B cell (primary cell): Measurements from ENCODE around the gene USP46.

Experiments used
- CTCF ChIP-seq: fragments of 200-600 bp; IDR thresholded peaks from one replicate; pipeline ENCODE4 v1.8.0; 2022; ENCODE audit warnings: antibody characterized with exemption, mild to moderate bottlenecking
- EZH2 ChIP-seq: IDR thresholded peaks from 2 replicates; pipeline ENCODE4 v1.6.1; 2012; ENCODE audit warnings: borderline replicate concordance, low read depth, mild to moderate bottlenecking, moderate library complexity, low read length; ENCODE audit not compliant: insufficient read depth, poor library complexity, severe bottlenecking

GRCh38 chr4:52614241-52614640, 44.9 kb downstream of the USP46 start:
- TF ChIP-seq CTCF (no peak), EZH2 (no peak)
